GM06990 (cell line): ENCODE results near the gene GMPR.

ENCODE experiments used
- DNase-seq: peaks from one replicate; pipeline ENCODE4 v3.0.0-alpha.2; 2011; ENCODE audit not compliant: insufficient read length; ENCODE audit errors: extremely low read depth
- H3K27me3 ChIP-seq: replicated peaks from 2 replicates; pipeline ENCODE4 v1.6.0; 2011; ENCODE audit warnings: low read length; ENCODE audit not compliant: control insufficient read depth, insufficient read depth
- H3K36me3 ChIP-seq: 2 replicates; pipeline ENCODE4 v1.5.1; 2011; ENCODE audit warnings: low read length; ENCODE audit not compliant: control insufficient read depth, insufficient read depth
- H3K4me3 ChIP-seq: replicated peaks from 2 replicates; pipeline ENCODE4 v1.5.1; 2011; ENCODE audit warnings: low read depth, mild to moderate bottlenecking, control low read depth, low read length
- TF ChIP-seq, protein P1 (sequence below): IDR thresholded peaks from 2 replicates; pipeline ENCODE4 v1.5.1; 2011; ENCODE audit warnings: low read length, control low read depth, mild to moderate bottlenecking, inconsistent platforms; ENCODE audit not compliant: insufficient read depth, poor library complexity, severe bottlenecking

The GMPR gene

DNA sequence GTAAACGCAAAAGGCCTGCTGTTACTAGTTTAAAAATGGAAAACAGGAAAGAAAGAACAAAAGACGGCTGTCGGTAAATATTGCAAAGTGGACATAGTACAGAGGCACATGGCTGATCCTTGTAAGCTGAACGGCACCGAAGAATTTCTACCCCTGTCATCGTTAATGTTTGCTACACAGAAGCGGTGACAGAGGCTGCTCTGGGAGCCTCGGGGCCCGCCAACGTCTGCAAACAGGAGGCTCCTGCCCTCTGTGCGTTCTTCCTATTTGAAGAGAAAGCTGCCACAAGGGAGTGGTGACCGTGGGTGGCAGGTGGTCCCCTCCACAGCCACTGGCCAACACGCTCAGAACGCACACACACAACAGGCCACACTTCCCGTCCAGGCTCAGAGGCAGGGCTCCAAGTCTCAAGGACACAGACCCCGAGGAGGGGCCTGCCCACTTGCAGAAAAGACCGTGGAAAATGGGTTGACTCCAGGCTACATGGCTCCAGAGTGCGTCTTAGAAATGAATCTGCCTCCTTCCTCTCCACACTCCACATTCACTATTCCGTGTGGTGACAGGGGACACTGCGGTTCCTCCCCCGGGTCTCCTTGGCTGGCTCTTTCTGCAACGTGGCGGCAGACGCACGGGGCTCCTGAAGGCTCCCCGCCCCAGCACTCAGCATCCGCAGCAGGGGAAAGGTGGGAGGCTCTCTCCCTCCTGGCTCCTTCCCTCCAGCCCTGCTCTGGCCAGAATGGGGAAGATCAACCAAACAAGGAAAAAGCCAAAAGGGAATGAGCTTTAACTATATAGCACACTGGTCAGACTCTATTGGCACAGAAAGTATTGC is 64.5 kb downstream of the GMPR start:
- DNase-seq: no peak
- Histone ChIP-seq H3K27me3 (no peaks in the 10 kb centered on the region), H3K4me3 (no peak overlapping the region), H3K36me3 (peaks cover 2% of the 10 kb centered on the region)
- TF ChIP-seq, protein P1, sequence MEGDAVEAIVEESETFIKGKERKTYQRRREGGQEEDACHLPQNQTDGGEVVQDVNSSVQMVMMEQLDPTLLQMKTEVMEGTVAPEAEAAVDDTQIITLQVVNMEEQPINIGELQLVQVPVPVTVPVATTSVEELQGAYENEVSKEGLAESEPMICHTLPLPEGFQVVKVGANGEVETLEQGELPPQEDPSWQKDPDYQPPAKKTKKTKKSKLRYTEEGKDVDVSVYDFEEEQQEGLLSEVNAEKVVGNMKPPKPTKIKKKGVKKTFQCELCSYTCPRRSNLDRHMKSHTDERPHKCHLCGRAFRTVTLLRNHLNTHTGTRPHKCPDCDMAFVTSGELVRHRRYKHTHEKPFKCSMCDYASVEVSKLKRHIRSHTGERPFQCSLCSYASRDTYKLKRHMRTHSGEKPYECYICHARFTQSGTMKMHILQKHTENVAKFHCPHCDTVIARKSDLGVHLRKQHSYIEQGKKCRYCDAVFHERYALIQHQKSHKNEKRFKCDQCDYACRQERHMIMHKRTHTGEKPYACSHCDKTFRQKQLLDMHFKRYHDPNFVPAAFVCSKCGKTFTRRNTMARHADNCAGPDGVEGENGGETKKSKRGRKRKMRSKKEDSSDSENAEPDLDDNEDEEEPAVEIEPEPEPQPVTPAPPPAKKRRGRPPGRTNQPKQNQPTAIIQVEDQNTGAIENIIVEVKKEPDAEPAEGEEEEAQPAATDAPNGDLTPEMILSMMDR: no peak

DNA sequence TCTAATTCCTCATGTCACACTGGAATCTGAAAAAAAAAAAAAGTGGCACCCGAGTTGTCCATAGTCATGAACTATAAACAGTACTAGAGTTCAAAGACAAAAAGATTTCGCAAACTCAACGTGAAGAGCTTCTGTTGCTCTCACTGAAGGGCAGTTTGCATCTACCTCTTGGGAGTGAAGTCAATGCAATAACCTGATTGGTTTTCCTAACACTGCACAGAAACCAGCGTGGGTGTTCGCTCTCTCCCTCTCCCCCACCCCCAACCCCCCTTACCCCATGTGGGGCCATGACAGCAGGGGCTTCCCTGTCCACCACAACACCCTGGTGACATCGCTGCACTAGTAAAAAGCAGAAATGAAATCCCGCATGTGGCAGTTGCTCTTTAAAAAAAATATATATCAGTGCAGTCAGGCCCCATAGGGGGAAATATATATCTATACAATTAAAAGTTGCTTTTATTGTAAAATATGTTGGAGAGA is 66.9 kb downstream of the GMPR start:
- Histone ChIP-seq H3K27me3 (no peaks in the 10 kb centered on the region), H3K4me3 (peak overlapping the region; percentile 54)
- DNase-seq: peak; percentile 79

DNA sequence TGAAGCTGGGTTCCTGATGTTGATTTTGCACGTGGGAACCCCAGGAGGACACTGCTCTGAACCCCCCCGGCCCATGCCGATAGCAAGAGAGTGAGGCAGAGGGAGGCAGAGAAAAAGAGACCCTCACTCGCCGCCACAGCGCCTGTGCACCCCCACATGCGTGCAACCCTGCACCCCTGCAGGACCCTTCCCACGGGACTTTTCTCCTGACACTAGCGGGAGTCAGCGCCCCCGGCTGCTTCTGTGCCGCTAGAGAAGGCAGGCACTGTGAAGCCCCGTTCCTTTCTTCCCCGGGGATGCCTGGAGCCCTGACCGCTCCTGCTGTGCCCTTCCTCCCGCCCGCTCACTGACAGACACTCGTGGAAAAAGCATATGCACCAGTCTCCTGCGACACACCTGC is 67.4 kb downstream of the GMPR start:
- peaks cover 2% of the 10 kb centered on the region for H3K36me3 ChIP-seq
- no peaks in the 10 kb centered on the region for H3K27me3 ChIP-seq
- peak; percentile 63 for DNase-seq
- TF ChIP-seq, protein P1: no peak
- H3K4me3 ChIP-seq: peak overlapping the region; percentile 54

More for the DNA sequence above, 66.9 kb downstream of the GMPR start:
- TF ChIP-seq, protein P1: no peak
- H3K36me3 ChIP-seq: peaks cover 2% of the 10 kb centered on the region

DNA sequence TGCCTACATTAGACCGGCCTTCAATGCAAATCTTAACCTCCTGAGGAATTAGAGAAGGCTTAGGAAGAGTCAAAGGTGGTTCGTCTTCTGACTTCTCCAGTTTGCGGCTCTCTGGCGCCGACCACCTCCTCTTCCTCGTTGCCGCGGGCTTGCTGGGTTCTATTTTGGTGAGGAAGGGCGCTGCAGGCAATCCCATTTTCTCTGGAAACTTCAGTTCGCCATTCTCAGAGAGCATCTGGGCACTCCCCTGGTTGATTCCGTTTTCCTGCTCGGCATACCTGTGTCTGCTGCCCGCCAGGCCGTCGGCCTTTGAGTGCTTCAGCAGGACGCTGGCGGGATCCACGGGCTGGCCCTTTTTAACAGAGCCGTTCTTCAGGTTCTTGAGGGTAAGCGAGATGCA is 67.9 kb downstream of the GMPR start:
- peaks cover 2% of the 10 kb centered on the region for H3K36me3 ChIP-seq
- no peak for DNase-seq
- H3K27me3 ChIP-seq: no peaks in the 10 kb centered on the region
- peak overlapping the region; percentile 54 for H3K4me3 ChIP-seq
- TF ChIP-seq, protein P1: no peak

DNA sequence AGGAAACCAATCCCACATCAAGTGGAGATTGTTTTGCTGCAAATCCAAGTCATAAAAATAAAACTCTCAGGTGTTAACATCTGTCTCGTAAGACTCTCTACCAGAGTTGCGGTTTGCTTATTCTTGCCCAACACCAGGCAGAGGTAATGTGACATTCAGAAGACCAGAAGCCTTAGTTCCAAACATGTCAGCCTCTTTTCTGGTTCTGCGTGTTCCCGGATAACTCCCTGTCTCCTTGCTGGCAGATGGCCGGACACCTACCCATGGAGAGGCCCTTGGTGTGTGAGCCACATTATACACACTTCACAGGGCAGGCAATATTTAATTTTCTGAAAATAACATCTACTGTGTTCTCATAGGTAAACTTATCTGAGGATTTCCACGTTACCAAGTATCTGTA is 73.4 kb downstream of the GMPR start:
- H3K27me3 ChIP-seq: no peaks in the 10 kb centered on the region
- TF ChIP-seq, protein P1: no peak
- DNase-seq: no peak
- H3K4me3 ChIP-seq: no peak overlapping the region
- H3K36me3 ChIP-seq: no peaks in the 10 kb centered on the region
